GM12865 (cell line): ENCODE data around the gene ACAP1.

ENCODE experiments used
- DNase-seq: peaks from one replicate; pipeline ENCODE4 v3.0.0; 2010; ENCODE audit warnings: low read depth
- H3K4me3 ChIP-seq: 2 replicates; pipeline ENCODE4 v1.5.1; 2011; ENCODE audit warnings: mild to moderate bottlenecking, low read depth, low read length, control low read depth
- CTCF ChIP-seq: IDR thresholded peaks from 2 replicates; pipeline ENCODE4 v1.5.1; 2011; ENCODE audit warnings: low read length, control low read depth, low read depth, inconsistent platforms; ENCODE audit not compliant: insufficient read depth; ENCODE audit errors: missing control alignments

The ACAP1 gene

GRCh38 chr17:7380855-7381683 is 44.7 kb downstream of the ACAP1 start, which contains the start of gene TNK1:
TNK1 (plus strand) TSS chr17:7381089; CDS start chr17:7382927, 1,838 bp downstream.
- DNase-seq: no peak
- no peak for TF ChIP-seq CTCF
- H3K4me3 ChIP-seq: no peak within 1 kb of the TSS

GRCh38 chr17:7382901-7383300 is 46.6 kb downstream of the ACAP1 start:
- no peak overlapping the region for H3K4me3 ChIP-seq
- no peak for TF ChIP-seq CTCF
- no peak for DNase-seq

- TF ChIP-seq CTCF: no peak
- no peak for DNase-seq
- H3K4me3 ChIP-seq: peak overlapping the region; percentile 66
These were observed 47.0 kb downstream of the ACAP1 start for GRCh38 chr17:7383371-7383741.

GRCh38 chr17:7383742-7384488 is 47.6 kb downstream of the ACAP1 start:
- peak; percentile 72 for DNase-seq
- peak overlapping the region; percentile 66 for H3K4me3 ChIP-seq
- TF ChIP-seq CTCF: no peak

GRCh38 chr17:7384489-7385081 is 48.3 kb downstream of the ACAP1 start:
- DNase-seq: no peak
- TF ChIP-seq CTCF: no peak
- H3K4me3 ChIP-seq: peak overlapping the region; percentile 66

- no peak for DNase-seq
- TF ChIP-seq CTCF: no peak
- no peak overlapping the region for H3K4me3 ChIP-seq
These were observed 52.5 kb downstream of the ACAP1 start for GRCh38 chr17:7388856-7389255.
